ENCODE measurements around the gene NRK. TPM values are rescaled to one million over a fixed set of nuclear protein-coding genes. Genes with fewer than 3 reads are reported as not detected.

NRK gene
- total RNA-seq, 2 experiments from 2014 or later: not detected

DNA sequence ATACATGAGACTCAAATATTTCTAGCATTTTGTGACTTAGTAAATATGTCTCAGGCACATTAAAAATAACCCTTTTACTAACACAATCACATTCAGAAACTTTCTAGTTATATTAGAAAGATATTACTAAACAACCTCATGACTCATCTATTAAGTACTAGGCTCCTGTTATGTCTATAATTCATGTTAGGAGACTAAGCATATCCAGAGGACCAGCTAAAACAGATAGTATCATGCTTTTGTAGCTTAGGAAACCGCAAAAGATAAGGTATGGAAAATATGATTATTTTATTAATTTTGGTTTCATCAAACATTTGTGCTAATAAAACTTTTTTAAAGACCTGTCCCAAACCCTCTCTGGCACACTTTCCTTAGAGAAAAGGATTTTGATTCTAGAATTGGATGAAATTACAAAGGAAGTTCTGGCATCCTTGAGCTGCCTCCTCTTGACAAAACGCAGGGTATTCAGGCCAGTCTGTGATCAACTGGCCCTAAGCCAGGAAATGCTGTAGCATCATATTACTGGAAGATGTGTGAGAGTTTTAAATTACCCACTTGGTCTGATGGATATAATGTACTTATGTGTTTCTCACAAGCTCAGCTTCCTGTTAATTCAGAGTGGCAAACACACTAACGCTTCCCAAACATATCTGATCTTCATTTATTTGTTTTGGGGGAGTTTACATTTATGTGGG lies 60.4 kb downstream of the NRK start:
- ATAC-seq: no peak

GRCh38 chrX:105894721-105895120 lies 72.4 kb downstream of the NRK start:
- Mint-ChIP-seq H3K27me3 (no peaks in the 10 kb centered on the region), H3K9me3 (no peaks in the 10 kb centered on the region), H3K4me1 (ENCODE audit: low read depth) (no peaks in the 10 kb centered on the region), H3K27ac (no peak overlapping the region), H3K4me3 (no peak overlapping the region), H3K36me3 (ENCODE audit: low read depth) (no peaks in the 10 kb centered on the region)
- intact Hi-C loops (cut with micrococcal nuclease): no loop called here
- no peak for ATAC-seq
- POLR2A ChIA-PET: no interaction called here
- TF ChIP-seq CTCF (IDR thresholded peaks at IDR 0.05): no peak
- DNase-seq: no peak
- CTCF ChIA-PET: no interaction called here

More for the DNA sequence above, 60.4 kb downstream of the NRK start:
- Mint-ChIP-seq H3K4me3 (no peak overlapping the region), H3K9me3 (no peaks in the 10 kb centered on the region), H3K36me3 (ENCODE audit: low read depth) (no peaks in the 10 kb centered on the region), H3K27me3 (no peaks in the 10 kb centered on the region), H3K4me1 (ENCODE audit: low read depth) (no peaks in the 10 kb centered on the region), H3K27ac (no peak overlapping the region)
- DNase-seq: no peak
- ChIA-PET CTCF (no interaction called here), POLR2A (no interaction called here)
- TF ChIP-seq CTCF (IDR thresholded peaks at IDR 0.05): no peak
- intact Hi-C loops (cut with micrococcal nuclease): no loop called here

DNA sequence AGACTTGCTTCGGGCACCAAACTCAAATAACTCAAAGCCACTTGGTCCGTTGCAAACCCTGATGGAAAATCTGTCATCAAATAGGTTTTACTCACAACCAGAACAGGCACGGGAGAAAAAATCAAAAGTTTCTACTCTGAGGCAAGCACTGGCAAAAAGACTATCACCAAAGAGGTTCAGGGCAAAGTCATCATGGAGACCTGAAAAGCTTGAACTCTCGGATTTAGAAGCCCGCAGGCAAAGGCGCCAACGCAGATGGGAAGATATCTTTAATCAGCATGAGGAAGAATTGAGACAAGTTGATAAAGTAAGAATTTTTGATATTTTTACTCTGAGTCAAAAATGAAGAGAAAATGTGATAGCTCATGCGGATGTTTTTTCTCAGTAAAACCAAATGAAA lies 87.2 kb downstream of the NRK start:
- POLR2A ChIA-PET: no interaction called here
- DNase-seq (no peak), ATAC-seq (no peak)
- Mint-ChIP-seq H3K9me3 (no peaks in the 10 kb centered on the region), H3K27me3 (no peaks in the 10 kb centered on the region), H3K27ac (no peak overlapping the region), H3K4me3 (no peak overlapping the region), H3K36me3 (ENCODE audit: low read depth) (no peaks in the 10 kb centered on the region), H3K4me1 (ENCODE audit: low read depth) (no peaks in the 10 kb centered on the region)
- intact Hi-C loops (cut with micrococcal nuclease): no loop called here
- CTCF ChIA-PET: no interaction called here
- no peak for TF ChIP-seq CTCF (IDR thresholded peaks at IDR 0.05)

- DNase-seq: no peak
- H3K4me1 Mint-ChIP-seq (ENCODE audit: low read depth): no peaks in the 10 kb centered on the region
- no peaks in the 10 kb centered on the region for H3K36me3 Mint-ChIP-seq (ENCODE audit: low read depth)
- POLR2A ChIA-PET: no interaction called here
- H3K27ac Mint-ChIP-seq: no peak overlapping the region
- intact Hi-C loops (cut with micrococcal nuclease): no loop called here
- H3K9me3 Mint-ChIP-seq: no peaks in the 10 kb centered on the region
- TF ChIP-seq CTCF (IDR thresholded peaks at IDR 0.05): no peak
- no peak for ATAC-seq
- no peaks in the 10 kb centered on the region for H3K27me3 Mint-ChIP-seq
- CTCF ChIA-PET: no interaction called here
- no peak overlapping the region for H3K4me3 Mint-ChIP-seq
These were observed 88.3 kb downstream of the NRK start for GRCh38 chrX:105910563-105911105.

GRCh38 chrX:105945266-105945665 lies 122.9 kb downstream of the NRK start:
- Mint-ChIP-seq H3K27me3 (no peaks in the 10 kb centered on the region), H3K36me3 (ENCODE audit: low read depth) (no peaks in the 10 kb centered on the region), H3K4me3 (no peak overlapping the region), H3K4me1 (ENCODE audit: low read depth) (no peaks in the 10 kb centered on the region), H3K27ac (no peak overlapping the region), H3K9me3 (no peaks in the 10 kb centered on the region)
- no peak for DNase-seq
- POLR2A ChIA-PET: no interaction called here
- ATAC-seq: no peak
- no peak for TF ChIP-seq CTCF (IDR thresholded peaks at IDR 0.05)
- intact Hi-C loops (cut with micrococcal nuclease): no loop called here
- CTCF ChIA-PET: no interaction called here

Measured in activated CD8-positive, alpha-beta T cell treated with anti-CD3 and anti-CD28 coated beads for 36 hours (primary cell).